GM12891 (cell line): ENCODE data around the gene CTXND1.

Source experiments
- POLR2A ChIP-seq: IDR thresholded peaks from 2 replicates; pipeline ENCODE4 v1.6.1; 2011; ENCODE audit warnings: low read depth, low read length, control low read depth
- POLR2AphosphoS5 ChIP-seq: IDR thresholded peaks from 2 replicates; pipeline ENCODE4 v1.6.1; 2011; ENCODE audit warnings: low read depth, low read length, control low read depth

GRCh38 chr15:80288131-80288530 lies 36.1 kb upstream of the CTXND1 start:
- TF ChIP-seq POLR2AphosphoS5 (no peak), POLR2A (no peak)
